DND-41 (cell line): ENCODE measurements around the gene CHPF.

Experiments
- ATAC-seq: fragments of 200-7000 bp; cut with Tn5 transposase; 3 replicates; pipeline ENCODE4 v1.9.1; 2021; ENCODE audit warnings: low read depth; ENCODE audit not compliant: insufficient read depth
- DNase-seq: peaks from one replicate; pipeline ENCODE4 v3.0.0-alpha.2; 2020
- H2AFZ ChIP-seq: 2 replicates; pipeline ENCODE4 v1.6.0; 2012; ENCODE audit warnings: low read depth, low read length
- H3K27ac ChIP-seq: 2 replicates; pipeline ENCODE4 v1.5.1; 2012; ENCODE audit warnings: low read length, inconsistent platforms
- H3K27me3 ChIP-seq: fragments of 200-600 bp; sonication (generic); 2 replicates; pipeline ENCODE4 v1.6.0; 2012; ENCODE audit warnings: low read length, mild to moderate bottlenecking, inconsistent platforms; ENCODE audit not compliant: insufficient read depth, poor library complexity
- H3K36me3 ChIP-seq: 2 replicates; pipeline ENCODE4 v1.5.1; 2012; ENCODE audit warnings: low read length, inconsistent platforms; ENCODE audit not compliant: insufficient read depth
- H3K4me1 ChIP-seq: 2 replicates; pipeline ENCODE4 v1.5.1; 2012; ENCODE audit warnings: mild to moderate bottlenecking, low read length; ENCODE audit not compliant: insufficient read depth
- H3K4me2 ChIP-seq: 2 replicates; pipeline ENCODE4 v1.6.0; 2012; ENCODE audit warnings: mild to moderate bottlenecking, moderate library complexity, low read length, inconsistent platforms; ENCODE audit not compliant: insufficient read depth
- H3K4me3 ChIP-seq, 2 experiments: fragments of 200-600 bp in 1 of 2; shearing (Covaris generic) in 1 of 2; 2 replicates each; pipeline ENCODE4 v1.5.1; 2012 to 2016; ENCODE audit warnings: inconsistent platforms in 2 of 2, low read length in 2 of 2, mild to moderate bottlenecking in 2 of 2, low read depth in 1 of 2, moderate library complexity in 1 of 2
- H3K79me2 ChIP-seq: 2 replicates; pipeline ENCODE4 v1.6.0; 2012; ENCODE audit warnings: low read length, inconsistent platforms; ENCODE audit not compliant: insufficient read depth
- H3K9ac ChIP-seq: 2 replicates; pipeline ENCODE4 v1.6.0; 2012; ENCODE audit warnings: low read depth, mild to moderate bottlenecking, inconsistent platforms, low read length, moderate library complexity
- H3K9me3 ChIP-seq: 2 replicates; pipeline ENCODE4 v1.5.1; 2012; ENCODE audit warnings: low read length, moderate library complexity, mild to moderate bottlenecking, inconsistent platforms; ENCODE audit not compliant: insufficient read depth, severe bottlenecking
- H4K20me1 ChIP-seq: 2 replicates; pipeline ENCODE4 v1.6.0; 2012; ENCODE audit warnings: low read length; ENCODE audit not compliant: insufficient read depth
- EZH2 ChIP-seq: IDR thresholded peaks from 3 replicates; pipeline ENCODE4 v1.6.1; 2012; ENCODE audit warnings: borderline replicate concordance, low read depth, mild to moderate bottlenecking, moderate library complexity, low read length, inconsistent platforms; ENCODE audit not compliant: severe bottlenecking
- TF ChIP-seq, protein P1 (sequence below): IDR thresholded peaks from 2 replicates; pipeline ENCODE4 v1.5.1; 2012; ENCODE audit warnings: borderline replicate concordance, low read length, moderate library complexity, mild to moderate bottlenecking; ENCODE audit not compliant: poor library complexity, severe bottlenecking; ENCODE audit errors: extremely low read depth

Gene CHPF

DNA sequence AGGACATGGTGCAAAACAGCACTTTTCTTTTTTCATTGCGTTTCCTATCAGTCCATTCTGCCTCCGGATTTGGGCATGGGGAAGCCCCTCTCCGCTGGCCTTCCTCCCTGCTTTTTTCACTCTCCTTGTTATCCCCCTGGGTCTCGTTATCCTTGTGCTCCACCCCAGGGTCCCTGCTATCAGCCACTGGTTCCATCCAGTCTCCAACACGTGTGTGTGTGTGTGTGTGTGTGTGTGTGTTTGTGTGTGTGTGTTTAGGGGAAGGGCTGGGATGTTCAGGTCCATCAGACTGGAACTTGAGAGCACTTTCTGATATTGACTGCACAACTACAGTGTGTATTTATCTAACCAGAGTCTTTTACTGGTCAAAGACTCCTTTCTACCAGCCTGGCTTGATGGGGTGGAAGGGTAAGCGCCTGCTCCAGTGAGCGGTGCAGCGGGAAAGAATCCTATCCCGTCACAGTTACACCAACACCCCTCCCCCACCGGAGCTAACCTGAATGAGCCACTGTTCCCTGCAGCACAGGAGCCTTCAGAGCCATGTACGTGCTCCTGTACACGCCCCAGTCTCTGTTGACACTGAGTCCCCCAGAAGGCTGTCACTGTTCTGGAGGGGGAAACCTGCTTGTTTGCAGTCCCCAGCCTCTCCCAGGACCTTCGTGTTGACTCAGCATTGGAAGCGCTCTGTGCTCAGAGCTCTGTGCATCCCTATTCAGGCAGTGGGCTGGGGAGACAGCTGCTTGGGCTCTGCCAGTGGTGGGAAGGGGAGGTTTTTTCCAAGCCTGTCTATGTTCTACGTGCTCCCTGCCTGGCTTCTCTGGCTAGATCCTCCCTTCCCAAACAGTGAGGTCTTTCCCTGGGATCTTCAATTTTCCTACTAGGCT, 33.1 kb upstream of the CHPF start:
- Histone ChIP-seq H2AFZ (no peak overlapping the region), H3K4me3 (no peak overlapping the region)
- no peak for ATAC-seq

DNA sequence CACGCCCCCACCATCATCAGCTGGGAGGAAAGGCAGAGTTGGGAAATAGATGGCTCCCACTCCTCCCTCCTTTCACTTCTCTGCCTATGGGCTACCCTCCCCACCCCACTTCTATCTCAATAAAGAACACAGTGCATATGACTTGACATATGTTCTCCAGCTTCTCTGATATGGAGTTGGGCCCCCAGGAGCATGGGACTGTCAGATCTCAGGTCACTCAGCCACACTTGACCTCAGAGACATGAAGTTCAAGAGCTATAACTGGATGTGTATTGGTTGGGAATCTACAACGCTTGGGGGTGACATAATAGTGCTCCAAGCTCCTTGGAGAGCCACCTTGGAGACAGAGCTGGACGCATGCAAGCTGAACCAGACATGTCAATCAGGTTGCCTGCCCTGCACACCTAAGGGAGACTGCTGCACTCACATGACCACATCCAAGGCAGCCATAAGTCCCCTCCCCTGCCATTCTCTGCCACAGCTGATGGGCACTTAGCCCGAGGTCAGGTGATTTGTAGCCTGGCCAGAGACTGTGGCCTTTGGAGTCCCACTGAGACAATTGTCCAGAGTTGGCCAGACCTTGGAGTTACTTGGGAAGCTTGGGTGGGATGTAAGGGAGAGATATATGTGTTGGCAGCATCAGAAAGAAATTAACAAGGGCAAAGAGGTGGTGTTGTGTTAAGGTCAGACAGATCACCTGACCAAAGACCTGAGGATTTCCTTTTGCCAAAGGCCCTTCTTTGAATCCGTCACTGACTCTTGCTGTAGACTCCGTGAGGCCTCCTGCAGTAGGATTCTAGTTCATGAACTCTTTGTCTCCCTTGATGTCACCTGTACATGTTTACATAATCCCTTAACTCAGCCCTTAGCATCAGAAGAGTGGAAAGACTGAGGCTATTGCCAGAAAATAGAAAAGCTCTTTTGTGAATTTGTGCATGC, 32.2 kb upstream of the CHPF start:
- H3K4me1 ChIP-seq = peaks cover 5% of the 10 kb centered on the region

More for the DNA sequence above, 33.1 kb upstream of the CHPF start:
- no peaks in the 10 kb centered on the region for H3K9me3 ChIP-seq
- no peak overlapping the region for H3K27ac ChIP-seq
- no peaks in the 10 kb centered on the region for H3K36me3 ChIP-seq
- no peak for DNase-seq
- H3K79me2 ChIP-seq = no peaks in the 10 kb centered on the region
- H3K9ac ChIP-seq = no peak overlapping the region
- no peaks in the 10 kb centered on the region for H4K20me1 ChIP-seq
- H3K4me2 ChIP-seq = no peak overlapping the region
- H3K27me3 ChIP-seq = peaks cover 12% of the 10 kb centered on the region
- TF ChIP-seq, protein P1, sequence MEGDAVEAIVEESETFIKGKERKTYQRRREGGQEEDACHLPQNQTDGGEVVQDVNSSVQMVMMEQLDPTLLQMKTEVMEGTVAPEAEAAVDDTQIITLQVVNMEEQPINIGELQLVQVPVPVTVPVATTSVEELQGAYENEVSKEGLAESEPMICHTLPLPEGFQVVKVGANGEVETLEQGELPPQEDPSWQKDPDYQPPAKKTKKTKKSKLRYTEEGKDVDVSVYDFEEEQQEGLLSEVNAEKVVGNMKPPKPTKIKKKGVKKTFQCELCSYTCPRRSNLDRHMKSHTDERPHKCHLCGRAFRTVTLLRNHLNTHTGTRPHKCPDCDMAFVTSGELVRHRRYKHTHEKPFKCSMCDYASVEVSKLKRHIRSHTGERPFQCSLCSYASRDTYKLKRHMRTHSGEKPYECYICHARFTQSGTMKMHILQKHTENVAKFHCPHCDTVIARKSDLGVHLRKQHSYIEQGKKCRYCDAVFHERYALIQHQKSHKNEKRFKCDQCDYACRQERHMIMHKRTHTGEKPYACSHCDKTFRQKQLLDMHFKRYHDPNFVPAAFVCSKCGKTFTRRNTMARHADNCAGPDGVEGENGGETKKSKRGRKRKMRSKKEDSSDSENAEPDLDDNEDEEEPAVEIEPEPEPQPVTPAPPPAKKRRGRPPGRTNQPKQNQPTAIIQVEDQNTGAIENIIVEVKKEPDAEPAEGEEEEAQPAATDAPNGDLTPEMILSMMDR = no peak
- no peak for TF ChIP-seq EZH2
- peaks cover 2% of the 10 kb centered on the region for H3K4me1 ChIP-seq

DNA sequence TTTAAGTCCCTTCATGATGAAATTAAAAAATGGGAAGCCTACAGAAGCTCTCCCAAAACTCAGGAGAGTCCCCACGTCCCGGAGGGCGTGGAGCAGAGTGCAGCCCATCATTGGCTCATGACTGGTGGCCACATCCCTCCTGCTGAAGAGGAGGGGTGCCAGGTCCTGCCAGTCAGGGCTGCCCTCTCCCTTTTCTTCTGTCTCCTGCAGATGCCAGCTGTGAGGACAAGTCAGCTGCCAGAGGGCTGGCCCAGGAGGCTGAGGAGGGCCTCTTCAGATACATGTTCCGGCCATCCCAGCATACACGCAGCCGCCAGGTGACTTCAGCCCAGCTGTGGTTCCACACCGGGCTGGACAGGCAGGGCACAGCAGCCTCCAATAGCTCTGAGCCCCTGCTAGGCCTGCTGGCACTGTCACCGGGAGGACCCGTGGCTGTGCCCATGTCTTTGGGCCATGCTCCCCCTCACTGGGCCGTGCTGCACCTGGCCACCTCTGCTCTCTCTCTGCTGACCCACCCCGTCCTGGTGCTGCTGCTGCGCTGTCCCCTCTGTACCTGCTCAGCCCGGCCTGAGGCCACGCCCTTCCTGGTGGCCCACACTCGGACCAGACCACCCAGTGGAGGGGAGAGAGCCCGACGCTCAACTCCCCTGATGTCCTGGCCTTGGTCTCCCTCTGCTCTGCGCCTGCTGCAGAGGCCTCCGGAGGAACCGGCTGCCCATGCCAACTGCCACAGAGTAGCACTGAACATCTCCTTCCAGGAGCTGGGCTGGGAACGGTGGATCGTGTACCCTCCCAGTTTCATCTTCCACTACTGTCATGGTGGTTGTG, 31.1 kb upstream of the CHPF start:
- H4K20me1 ChIP-seq = no peaks in the 10 kb centered on the region
- H2AFZ ChIP-seq = no peak overlapping the region
- no peak overlapping the region for H3K9ac ChIP-seq
- no peak overlapping the region for H3K4me3 ChIP-seq
- no peak overlapping the region for H3K27ac ChIP-seq
- H3K9me3 ChIP-seq = no peaks in the 10 kb centered on the region
- no peak overlapping the region for H3K4me2 ChIP-seq
- H3K36me3 ChIP-seq = no peaks in the 10 kb centered on the region; the same call in 1 of the 2 replicates
- no peaks in the 10 kb centered on the region for H3K79me2 ChIP-seq
- no peak for DNase-seq
- peaks cover 14% of the 10 kb centered on the region for H3K27me3 ChIP-seq
- TF ChIP-seq EZH2 = no peak
- TF ChIP-seq, protein P1 = no peak
- H3K4me1 ChIP-seq = peaks cover 9% of the 10 kb centered on the region
- no peak for ATAC-seq

More for the DNA sequence above, 32.2 kb upstream of the CHPF start:
- Histone ChIP-seq H3K4me2 (no peak overlapping the region), H3K79me2 (no peaks in the 10 kb centered on the region), H3K9ac (no peak overlapping the region), H2AFZ (no peak overlapping the region), H3K9me3 (no peaks in the 10 kb centered on the region), H3K27ac (no peak overlapping the region), H3K36me3 (no peaks in the 10 kb centered on the region), H3K4me3 (no peak overlapping the region), H3K27me3 (peaks cover 14% of the 10 kb centered on the region), H4K20me1 (no peaks in the 10 kb centered on the region)
- TF ChIP-seq, protein P1 = no peak
- no peak for TF ChIP-seq EZH2
- no peak for ATAC-seq
- no peak for DNase-seq
